Activated CD4-positive, CD25-positive, alpha-beta regulatory T cell treated with anti-CD3 and anti-CD28 coated beads, Interleukin-2, amount 50 U/mL, for 72 hours (primary cell): ENCODE measurements around the gene NDUFA11.
A peak's percentile ranks its signal among the peaks of the same experiment; 100 is the strongest.

Experiments
- DNase-seq: peaks from one replicate; pipeline ENCODE4 v3.0.0; 2021

NDUFA11 gene

GRCh38 chr19:5903624-5904351, at the start of gene NDUFA11:
Gene NDUFA11, minus strand, starts transcription at chr19:5903790. Its CDS starts 82 bp downstream, at chr19:5903708.
- peak; percentile 99 for DNase-seq

- no peak for DNase-seq
These were observed 49.5 kb upstream of the NDUFA11 start for GRCh38 chr19:5953030-5953589.

DNA sequence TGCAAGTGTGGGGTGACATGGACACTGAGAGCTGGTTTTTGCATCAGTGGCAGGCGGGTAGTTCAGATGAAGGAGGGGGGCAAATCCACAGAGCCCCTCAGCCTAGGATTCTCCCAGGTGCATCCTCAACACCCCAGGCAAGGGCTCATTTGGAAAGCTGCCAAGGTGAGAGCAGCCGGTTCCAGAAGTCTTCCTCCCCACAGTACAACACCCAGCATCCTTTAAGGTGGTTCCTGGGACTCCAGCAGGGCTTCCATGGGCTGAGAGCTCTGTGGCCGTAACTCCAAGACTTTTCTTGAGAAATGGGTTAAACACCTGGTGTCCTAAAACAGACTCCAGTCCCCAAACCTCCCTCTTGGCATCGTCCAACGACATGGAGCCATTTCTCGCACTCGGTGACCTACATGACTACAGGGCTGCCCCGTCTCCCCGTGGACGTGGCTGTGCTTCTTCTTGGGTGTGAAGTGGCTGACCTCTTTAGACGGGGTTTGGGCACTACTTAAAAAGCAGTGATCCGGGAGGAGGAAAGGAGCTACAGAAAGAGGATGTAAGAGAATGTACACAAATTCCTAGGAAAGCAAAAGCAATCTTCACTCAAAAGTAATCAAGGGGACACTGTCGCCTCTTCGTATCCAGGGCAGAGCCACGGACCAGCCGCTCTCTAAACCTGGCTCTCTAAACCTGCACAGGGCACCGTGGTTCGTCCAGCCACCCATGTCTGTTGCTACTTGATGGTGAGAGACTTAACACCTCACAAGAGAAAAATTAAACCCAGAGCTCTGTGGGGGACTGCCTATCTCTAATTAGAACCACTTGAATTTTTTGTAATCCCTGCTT, 48.8 kb upstream of the NDUFA11 start:
- DNase-seq = no peak

GRCh38 chr19:5951338-5951861, 47.8 kb upstream of the NDUFA11 start:
- DNase-seq = no peak

- DNase-seq = no peak
These were observed 47.2 kb upstream of the NDUFA11 start for GRCh38 chr19:5950741-5951140.

DNA sequence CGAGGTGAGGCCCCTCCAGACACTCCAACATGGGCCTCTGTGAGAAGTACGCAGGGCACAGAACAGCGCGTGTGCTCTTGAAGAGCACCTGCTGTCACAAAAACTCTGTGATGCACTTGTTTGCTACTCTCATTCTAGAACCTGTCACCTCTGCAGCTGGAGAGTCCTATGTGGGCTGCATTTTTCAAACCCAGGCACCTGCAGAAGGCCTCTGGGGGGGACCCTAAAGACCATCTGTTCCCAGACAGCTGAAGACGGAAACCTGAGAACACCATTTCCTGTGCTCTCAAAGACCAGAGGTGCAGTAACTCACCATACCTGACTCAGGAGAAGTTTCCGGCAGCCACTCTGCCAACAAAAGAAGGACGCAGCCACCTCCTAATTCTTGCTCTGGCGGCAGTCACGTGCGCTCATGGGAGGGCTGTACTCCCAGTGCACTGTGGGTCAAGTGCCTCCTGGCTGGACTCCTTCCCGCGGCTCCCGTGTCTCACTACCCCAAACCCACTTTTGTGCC, 46.3 kb upstream of the NDUFA11 start:
- DNase-seq = peak; percentile 47

- no peak for DNase-seq
These were observed 45.4 kb upstream of the NDUFA11 start for GRCh38 chr19:5948752-5949564.

DNA sequence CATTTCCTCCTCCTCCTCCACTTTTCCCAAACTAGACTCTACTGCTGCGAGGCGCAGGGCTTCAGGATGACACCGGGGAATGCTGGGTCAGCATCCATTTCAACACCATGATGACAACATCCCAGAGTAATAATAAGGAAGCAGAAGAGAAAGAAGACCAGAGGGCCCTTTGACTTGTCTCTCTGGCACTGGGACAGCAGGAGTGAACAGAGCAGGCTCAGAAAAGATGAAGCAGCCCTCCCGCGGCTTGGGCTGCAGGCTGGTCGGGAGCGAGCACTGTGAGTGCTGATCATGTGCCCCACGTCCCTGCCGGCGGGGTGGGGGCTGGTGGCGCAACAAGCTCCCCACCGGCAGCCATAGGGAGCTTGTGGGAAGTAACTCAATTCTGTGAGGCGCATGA, 43.8 kb upstream of the NDUFA11 start:
- DNase-seq = no peak

DNA sequence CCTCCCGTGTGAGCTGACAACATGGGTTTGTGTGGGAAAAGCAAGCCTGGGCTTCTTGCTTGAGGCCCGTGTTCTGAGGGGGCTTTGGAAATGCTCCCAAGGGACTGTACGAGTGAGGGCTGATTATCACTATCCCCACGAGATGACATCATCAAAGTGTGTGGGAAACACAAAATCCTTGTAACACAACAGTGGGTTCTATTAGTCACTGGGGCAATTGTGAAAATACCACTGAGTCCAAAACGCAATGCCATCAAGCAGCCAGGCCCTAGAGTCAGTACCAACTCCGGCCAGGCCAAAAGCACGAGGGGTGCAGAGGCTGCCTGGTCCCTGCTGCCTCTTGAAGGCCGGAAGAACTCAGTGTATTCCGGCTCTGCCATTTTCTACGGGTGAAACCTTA, 40.0 kb upstream of the NDUFA11 start:
- no peak for DNase-seq

GRCh38 chr19:5943045-5943444, 39.5 kb upstream of the NDUFA11 start:
- no peak for DNase-seq

- no peak for DNase-seq
These were observed 38.1 kb upstream of the NDUFA11 start for GRCh38 chr19:5941673-5942072.

DNA sequence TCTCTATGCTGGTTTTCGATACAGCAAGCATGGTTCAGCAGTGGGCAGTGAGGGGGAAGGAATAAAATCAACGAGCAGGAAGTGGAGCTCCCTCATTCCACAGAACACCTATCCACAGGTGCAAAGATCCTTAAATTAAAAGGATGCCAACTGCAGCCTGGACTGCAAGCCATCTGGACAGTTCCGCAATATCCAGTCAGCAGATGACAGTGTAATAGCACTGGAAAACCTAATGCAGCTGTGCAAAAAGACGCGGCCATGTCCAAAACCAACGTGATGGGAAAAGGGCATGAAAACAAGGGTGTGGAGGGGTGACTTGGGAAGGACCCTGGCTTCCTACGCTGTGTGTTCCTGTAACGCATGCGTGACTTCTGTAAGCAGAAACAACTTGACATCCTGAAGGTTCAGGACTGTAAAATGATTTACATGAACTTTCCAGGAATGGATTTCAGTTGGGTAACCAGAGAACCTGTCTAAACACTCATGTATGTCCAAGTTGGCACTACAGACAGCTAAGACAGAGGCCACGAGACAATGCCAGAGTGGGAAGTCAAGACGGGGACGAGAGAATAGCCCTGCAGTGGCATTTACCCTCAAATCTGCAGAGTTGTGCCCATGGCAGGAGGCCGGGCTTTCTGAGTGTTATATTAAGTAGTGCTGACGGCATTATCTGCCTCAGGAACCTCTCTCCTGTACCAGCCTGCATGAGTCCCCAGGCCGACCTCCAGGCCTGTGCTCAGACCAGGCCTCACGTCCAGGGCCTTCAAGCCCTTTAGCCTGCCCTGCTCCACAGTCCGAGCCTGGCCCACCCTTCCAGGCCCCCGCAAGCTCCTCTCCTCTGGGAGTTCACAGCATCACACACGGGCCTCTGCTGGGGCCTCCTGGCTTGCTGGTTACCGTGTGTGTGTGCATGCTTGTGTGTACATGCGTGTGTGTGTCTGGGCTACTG, 36.9 kb upstream of the NDUFA11 start:
- DNase-seq = no peak

DNA sequence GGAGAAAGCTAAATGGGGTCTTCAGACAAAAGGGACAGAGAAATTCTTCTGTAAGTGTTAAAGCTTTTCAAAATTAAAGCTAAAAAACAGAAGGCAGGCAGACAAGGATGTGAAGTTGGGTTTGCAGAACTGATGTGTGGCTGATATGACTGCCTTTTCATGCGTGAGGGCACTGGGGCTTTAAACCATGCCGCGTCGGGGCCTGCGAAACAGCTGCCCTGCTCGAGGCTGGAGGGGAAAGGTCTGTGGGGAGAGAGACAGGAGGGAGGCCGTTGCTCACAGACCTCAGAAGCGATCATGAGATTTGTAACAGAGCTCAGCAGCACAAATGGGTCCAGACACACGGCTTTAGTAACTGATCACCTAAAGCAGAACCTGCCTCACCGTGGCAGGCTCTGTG, 34.0 kb upstream of the NDUFA11 start:
- DNase-seq = no peak

GRCh38 chr19:5936292-5936592, 32.7 kb upstream of the NDUFA11 start:
- DNase-seq = no peak

- no peak for DNase-seq
These were observed 32.1 kb upstream of the NDUFA11 start for GRCh38 chr19:5935473-5936291.

DNA sequence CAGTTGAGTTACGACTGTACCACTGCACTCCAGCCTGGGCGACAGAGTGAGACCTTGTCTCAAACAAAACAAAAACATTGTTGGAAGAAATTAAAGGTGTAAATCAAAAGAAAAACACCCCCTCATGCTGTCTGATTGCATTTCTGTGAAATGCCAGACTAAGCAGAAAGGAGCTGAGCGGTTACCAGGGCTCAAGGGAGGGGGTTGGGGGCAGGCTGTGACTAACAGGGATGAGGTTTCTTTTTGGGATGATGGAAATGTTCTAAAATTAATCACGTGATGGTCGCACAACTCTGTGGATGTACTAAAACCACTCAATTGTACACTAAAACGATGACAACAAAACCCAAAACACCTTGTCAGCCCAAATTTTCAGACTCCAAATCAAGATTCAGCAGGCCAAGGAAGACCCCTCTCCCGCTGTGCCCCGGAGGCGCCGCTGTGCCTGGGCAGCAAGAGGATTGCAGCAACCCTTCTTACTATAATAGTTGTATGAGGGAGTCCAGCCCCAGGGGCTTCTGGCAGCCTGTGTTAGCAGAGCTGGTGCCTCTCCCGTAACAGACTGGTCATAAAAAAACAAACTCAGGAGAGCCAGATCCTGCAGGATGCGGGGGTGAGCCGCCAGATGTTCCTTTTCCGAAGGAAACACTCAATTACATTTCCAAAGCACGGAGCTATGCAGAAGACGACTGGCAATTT, 31.3 kb upstream of the NDUFA11 start:
- DNase-seq = no peak

DNA sequence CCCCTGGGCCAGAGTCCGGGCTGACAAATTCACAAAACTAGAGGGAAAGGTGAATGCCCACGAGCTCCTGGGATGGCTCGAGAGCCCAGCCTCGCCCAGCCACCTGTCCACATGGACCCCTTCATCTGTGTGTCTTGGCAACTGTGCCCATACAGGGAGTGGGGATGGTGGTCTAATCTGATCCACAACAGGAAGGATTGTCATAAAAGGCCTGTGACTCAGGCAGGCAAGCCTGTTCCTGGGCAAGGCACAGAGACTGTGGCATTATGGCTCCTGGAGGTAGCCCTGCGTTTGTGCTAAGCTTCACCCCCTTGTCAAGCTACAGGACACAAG, 30.4 kb upstream of the NDUFA11 start:
- no peak for DNase-seq

DNA sequence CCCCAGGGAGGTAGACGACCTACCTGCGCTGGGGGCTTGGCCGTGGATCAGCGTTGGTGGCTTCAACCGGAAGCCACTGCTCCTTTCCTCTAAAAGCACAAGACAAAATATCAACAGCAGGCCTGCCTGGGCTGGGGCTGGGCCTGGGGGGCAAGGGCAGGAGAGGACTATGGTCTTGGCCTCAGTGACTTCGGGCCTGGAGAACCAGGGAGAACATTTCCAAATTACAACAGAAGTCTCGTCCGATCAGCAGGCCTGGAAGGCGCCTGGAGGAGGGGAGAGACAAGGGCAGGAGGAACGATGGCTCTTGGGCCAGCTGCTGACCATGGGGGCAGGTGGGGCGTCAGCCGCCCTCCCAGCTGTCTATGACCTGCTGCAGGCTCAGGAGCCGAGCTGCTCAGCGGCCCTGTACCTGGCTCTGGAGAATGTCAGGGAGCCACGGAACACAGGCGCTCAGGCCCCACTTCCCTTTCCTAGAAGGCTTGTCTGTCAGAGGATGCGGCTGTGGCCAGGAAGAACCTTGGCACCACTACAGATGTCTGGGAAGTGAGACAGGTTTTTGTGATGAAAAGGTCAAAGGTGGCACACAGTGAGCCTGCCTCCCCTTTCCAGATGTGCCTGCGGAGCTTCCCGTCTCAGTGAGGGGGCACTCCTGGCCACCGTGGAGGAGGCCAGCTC, 29.9 kb upstream of the NDUFA11 start:
- DNase-seq = no peak

DNA sequence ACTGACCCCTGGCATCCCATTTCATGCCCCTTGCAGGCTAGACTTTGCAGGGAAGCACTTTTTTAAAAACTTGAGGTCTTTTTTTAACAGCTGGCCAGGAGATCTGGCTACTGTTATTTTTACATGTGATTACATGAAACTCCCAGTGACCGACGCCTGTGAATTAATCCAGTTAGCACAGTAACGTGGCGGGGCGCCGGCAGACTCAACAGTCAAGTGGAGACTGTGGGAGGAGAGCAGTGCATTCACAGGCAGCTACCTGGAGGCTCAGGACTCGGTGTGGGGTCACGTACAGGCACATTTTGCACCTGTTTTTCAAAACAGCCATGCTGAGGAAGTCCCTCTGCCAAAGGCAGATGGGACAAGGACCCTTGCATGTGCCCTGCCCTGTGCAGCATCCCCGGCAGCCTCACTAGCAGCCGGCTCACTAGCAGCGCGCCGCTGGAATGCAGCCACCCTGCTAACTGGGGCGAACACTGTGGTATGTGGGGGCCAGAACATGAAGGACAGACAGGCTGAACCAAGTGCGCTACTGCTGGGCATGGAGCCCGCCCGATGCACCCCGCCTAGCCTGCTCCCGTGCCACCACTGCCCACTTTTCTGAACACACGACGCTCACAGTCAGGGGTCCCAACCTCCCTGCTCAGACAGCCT, 29.1 kb upstream of the NDUFA11 start:
- DNase-seq = no peak
